Activated T-cell treated with anti-CD3 and anti-CD28 coated beads for 24 hours (primary cell): ENCODE measurements around the gene TPM4.

Experiments
- DNase-seq: peaks from one replicate; pipeline ENCODE4 v3.0.0-alpha.2; 2020; ENCODE audit warnings: low read depth

TPM4 gene

DNA sequence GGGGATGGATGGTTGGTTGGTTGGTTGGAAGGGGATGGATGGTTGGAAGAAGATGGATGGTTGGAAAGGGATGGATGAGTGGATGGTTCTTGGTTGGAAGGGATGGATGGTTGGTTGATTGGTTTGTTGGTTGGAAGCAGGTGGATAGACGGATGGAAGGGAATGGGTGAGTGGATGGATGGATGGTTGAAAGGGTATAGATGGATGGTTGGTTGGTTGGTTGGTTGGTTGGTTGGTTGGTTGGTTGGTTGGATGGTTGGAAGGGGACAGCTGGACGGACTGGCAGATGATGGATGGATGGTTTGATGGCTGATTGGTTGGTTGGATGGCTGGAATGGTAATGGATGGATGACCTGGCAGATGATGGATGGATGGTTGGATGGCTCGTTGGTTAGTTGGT is 55.4 kb downstream of the TPM4 start:
- DNase-seq: no peak

DNA sequence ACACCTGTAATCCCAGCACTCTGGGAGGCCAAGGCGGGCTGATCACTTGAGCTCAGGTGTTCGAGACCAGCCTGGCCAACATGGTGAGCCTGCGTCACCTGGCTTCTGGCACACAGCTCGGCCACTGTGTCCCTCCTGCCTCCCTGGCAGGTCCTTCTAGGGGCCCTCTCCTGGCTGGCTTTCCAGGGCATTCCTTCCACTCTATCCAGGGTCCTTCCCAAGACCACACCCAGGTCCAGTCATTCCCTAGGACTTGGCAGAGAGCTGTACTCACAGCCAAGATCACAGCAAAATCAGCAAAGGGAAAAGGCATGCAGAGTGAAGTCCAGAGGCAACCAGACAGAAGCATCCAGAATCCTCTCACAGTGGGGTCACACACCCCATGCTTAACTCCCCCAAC is 57.5 kb downstream of the TPM4 start:
- DNase-seq: no peak

DNA sequence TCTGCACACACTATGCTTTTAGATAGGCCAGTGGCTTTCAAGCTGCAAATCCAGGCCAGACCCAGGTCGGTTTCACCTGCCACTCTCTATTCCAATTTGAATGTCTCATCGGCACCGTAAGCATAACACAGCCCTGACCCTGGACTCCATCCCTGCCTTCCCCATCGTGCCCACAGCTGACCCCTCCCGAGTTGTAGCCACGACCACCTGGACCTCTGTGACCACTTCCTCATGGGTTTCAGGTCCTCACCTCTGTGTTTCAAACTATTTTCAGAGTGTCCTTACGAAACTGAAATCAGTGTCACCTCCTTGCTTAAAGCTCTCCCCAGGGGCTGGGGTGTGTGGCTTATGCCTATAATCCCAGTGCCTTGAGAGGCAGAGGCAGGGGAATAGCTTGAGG is 58.2 kb downstream of the TPM4 start:
- DNase-seq: no peak

DNA sequence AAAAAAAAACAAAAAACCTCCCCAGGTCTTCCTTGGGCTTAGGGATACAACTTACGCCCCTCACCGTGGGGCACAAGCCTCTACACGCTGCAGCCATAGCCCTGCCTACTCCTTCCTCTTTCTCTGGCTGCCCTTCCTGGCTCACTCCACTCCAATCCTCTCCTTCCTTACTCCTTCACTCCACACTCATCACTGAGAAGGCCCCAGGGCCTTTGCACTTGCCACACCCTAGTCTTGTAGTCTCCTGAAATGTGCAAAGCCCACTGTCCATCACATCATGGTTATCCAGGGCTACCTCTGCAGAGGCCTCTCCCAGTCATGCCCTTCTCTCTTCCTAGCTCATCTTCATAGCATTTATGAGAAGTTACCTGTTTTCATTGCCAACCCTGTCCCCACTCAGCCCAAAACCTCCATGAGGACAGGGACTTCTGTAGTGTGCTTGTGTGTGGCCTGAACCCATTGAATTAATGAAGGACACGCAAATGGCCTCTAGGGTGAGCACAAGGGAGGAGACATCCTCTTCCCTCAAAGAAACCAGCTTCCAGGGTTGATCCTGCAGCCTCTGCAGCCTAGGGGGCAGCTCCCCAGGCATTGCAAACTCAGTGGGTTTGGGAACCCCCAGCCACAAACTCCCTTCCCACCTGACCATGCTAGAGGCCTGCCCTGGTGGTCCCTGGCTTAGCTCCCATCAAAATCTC is 59.3 kb downstream of the TPM4 start:
- no peak for DNase-seq

DNA sequence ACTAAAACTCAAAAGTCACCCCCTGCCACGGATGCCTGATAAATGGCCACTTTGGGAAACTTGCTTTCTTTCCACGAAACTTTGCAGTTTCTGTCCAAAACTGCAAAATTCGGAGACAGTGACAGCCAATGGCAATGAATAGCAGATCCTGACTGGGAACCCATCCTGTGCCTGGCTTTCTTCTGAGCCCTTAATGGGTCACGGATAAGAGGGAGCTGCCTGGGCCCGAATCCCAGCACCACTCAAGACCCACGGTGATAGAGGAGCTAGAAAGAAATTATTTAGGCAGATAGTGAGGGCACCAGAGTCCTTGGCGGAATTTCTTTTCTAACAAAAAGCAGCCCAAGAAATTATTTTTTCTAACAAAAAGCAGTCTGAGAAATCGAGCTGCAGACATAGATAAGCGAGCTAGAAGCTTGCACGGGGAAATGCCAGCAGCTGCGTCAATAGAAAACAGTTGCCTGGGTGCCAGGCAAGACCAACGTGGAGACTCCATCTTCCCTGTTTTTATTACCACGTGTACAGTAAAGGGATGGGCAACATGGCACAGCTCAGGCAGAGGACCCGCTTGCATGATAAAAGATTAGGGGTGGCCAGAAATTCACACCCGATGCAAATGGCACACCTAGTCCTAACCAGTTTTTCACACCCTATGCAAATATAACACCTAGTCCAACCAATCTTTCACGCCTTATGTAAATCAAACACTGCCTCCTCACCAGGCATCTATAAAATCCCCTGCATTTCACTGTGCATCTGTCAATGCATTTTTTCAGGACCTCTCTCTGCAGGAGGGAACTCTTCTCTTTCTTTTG is 60.1 kb downstream of the TPM4 start:
- DNase-seq: no peak

DNA sequence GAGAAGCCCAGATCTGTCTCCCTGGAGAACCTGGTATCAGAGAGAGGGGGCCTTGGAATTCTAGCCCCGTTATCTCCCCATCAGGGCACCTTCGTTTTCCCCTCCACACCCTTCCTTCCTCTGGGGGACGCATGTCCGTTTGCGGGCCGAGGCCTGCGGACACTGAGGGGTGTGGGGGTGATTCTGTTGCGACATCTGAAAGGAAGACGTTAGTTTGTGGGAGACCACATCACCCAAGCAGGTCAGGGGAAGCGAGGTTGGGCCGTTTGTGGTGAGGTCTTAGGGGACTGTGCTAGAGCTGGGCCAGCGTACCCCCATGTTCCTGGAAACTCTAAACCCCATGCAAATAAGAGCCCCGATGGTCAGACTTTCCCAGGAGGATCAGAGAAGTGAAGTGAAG is 63.5 kb downstream of the TPM4 start:
- DNase-seq: no peak

DNA sequence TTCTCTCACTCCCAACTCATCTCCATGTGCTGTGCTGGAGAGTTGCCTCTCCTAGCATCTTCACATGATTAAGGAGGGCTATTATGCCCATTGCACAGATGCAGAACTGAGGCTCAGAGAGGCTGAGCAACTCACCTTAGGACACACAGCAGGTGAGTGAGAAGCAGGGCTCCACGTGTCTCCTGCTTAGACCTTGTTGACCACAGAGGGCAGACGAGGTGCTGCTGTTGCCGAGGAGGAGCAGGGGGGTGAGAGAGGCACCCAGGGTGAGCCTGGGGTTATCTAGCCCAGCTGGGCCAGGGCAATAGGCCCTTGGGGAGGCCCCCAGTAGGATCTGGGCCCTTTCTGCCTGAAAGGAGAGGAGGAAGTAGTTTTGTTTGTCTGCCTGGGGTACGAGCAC is 64.7 kb downstream of the TPM4 start:
- DNase-seq: no peak

DNA sequence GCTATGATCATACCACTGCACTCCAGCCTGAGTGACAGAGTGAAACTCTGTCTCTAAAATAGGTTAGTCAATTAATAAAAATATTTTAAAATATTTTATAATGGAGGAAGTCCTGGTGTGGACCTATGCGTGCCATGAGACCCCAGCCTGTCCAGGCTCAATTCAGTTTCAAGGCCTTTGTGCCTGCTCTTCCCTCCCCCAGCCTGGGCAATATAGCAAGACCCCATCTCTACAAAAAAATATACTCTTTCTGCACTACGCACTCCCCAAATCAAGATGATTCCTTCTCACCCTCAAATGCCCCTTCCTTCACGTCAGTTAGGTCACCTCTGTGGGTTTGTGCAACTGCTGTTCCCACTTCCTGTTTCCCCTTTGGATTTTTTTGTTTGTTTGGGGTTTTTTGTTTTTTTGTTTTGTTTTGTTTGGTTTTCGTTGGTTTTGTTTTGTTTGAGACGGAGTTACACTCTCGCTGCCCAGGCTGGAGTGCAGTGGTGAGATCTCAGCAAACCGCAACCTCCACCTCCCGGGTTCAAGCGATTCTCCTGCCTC is 65.8 kb downstream of the TPM4 start:
- no peak for DNase-seq

DNA sequence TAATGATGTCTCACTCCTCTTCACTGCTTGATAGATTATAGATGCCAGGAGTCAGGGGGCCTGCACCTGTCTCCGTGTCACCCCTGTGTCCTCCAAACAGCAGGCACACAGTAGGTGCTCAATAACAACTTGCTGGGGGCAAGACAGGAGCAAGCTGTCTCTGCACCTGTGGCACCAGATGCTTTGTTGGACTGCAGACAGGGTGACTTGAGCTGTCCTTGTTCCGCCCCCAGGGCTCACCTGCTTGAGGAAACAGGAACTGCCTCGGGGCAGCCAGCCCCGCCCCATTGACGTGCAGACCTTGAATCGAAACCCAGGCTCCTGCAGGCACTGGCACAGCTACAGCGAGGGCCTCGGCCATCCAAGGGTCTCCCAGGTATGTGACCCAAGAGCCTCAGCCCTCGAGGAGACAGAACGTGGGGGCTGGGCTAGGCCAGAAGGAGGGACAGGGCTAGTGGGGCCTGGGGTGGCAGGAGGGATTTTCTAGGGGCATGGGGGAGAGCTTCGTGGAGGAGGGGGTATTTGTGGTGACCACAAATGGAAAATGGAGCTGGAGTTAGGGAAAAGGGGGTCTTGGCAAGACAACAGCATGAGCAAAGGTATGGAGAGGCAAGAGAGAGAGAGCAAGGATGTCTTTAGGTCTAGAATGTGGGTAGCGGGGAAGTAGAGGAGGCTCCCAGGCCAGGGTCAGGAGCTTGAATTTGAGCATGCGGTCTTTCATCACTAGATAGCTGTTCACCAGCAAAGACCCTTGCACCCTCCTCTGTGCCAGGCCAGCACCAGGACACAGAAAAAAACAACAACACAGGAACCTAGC is 67.3 kb downstream of the TPM4 start, which contains the start of gene HSH2D:
TSS of gene HSH2D (plus strand) at position 287 of the 817 bp plus-strand sequence. CDS start 5,066 bp downstream, outside the sequence.
- DNase-seq: peak; percentile 57

DNA sequence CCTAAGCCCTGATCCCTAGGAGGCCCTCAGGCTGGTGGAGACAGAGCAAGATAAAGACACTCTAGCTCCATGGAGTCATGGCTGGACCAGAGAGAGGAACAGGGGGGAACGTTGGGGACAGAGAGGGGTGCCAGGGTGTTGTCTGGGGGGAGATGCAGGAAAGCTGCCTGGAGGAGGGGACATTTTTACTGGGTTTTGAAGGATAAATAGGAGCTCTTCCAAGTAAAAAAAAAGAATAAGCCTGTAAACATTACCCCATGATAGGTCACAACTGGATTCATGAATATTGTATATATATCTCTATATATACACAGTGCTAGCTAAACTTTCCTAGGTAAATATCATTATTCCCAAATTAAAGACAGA is 67.9 kb downstream of the TPM4 start:
- DNase-seq: no peak

DNA sequence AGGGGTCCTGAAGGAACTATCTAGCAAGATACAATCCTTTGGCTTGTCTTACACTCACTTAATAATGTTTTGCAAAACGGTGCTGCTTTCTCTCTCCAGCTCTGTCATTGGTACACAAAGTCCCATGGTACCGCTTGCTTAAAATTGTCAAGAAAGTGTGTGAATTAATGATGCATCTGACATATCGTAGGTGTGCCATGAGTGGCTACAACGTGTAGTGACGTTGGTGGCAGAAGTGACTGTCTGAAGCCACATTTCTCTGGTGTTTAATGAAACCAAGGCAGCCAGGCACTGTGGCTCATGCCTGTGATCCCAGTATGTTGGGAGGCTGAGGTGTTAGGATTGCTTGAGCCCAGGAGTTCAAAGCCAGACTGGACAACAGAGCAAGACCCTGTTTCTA is 69.8 kb downstream of the TPM4 start:
- DNase-seq: no peak

DNA sequence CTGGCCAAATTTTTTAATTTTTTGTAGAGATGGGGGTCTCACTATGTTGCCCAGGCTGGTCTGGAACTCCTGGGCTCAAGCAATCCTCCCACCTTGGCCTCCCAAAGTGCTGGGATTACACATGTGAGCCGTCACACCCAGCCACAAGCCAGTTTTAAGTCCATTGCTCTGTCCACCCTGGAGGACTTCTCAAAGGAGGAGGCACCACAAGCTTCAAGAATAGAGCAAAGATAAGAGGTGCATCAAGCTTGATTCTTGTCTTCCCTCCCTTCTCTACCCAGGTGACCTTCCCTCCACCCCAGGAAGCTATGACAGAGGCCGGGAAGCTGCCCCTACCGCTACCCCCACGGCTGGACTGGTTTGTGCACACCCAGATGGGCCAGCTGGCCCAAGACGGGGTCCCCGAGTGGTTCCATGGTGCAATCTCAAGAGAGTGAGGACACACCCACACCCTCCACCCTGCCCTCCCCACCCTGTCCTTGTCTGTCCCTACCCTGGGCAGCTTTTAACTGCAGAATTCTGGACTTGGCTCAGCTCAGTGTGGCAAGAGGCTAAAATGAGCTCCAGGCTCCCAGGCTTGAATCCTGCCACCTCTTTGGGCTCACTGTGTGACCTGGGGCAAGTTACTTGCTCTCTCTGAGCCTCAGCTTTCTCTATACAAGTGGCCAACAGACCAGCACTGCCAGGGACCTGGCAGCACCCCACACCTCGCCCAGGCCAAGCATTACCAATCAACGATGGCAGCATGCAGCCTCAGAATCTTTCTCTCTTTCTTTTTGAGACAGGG is 72.3 kb downstream of the TPM4 start:
- DNase-seq: no peak
